ENCODE data around the gene LAMA2.

LAMA2 gene

DNA sequence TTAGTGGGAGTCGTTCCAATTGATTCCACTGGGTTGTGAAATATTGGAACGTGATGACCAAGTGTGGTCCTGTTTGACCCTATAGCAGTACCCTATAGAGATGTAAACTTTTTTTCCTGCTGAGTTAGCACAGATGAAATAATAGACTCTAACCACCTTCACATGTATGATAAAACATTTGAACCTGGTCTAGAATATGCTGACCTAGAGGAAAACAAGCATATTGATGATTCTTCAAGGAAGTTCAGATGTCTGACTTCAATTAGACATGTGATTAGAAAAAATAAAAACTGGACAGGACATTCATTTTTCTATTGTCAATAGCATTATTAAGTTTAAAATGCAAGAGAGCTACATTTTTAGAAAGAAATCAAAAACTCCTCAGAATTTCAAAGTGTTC is 424.9 kb downstream of the LAMA2 start:
- DNase-seq (ENCODE audit: low read depth in 2 of 2) = no peak

DNA sequence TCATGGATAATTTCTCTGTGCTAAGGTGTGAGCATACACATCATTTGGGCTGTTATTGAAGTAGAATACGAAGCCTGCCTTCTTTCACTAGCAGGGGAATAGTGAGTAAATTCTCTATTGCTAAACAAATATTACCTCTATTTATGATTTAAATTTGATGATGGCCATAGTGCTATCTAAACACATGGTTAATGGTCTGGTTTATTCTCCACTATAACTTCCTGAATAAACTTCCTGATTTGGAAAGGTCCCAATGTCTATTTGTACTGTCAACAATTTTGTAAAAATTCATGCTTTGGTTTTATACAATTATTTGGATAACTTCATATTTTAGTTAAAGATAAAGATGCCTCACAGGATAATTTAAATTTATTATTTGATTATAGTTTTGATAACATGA is 426.2 kb downstream of the LAMA2 start:
- no peak for DNase-seq (ENCODE audit: low read depth in 2 of 2)

DNA sequence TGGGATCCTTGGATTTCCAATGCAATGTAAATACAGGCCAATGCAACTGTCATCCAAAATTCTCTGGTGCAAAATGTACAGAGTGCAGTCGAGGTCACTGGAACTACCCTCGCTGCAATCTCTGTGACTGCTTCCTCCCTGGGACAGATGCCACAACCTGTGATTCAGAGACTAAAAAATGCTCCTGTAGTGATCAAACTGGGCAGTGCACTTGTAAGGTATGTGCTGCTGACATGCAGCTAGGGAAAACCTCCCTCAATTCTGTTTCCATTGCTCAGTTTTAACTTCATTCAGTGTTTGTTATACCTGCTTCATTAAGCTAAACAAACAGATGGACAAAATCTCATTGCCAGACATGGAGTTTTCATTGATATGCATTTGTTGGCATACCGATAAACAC is 429.9 kb downstream of the LAMA2 start:
- no peak for DNase-seq (ENCODE audit: low read depth in 2 of 2)

DNA sequence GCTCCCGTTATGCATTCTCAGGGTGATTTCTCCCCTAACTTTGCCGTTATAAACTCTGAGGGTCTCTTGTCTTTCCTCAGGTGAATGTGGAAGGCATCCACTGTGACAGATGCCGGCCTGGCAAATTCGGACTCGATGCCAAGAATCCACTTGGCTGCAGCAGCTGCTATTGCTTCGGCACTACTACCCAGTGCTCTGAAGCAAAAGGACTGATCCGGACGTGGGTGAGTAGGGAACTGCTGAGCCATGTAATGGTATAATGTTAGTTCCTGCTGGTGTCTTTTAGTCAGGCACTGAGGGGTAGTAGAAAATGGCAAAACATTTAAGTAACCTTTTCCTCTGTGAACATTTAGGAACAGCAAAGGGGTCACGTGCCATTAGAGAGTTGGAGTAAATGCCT is 431.6 kb downstream of the LAMA2 start:
- DNase-seq (ENCODE audit: low read depth in 2 of 2) = no peak

DNA sequence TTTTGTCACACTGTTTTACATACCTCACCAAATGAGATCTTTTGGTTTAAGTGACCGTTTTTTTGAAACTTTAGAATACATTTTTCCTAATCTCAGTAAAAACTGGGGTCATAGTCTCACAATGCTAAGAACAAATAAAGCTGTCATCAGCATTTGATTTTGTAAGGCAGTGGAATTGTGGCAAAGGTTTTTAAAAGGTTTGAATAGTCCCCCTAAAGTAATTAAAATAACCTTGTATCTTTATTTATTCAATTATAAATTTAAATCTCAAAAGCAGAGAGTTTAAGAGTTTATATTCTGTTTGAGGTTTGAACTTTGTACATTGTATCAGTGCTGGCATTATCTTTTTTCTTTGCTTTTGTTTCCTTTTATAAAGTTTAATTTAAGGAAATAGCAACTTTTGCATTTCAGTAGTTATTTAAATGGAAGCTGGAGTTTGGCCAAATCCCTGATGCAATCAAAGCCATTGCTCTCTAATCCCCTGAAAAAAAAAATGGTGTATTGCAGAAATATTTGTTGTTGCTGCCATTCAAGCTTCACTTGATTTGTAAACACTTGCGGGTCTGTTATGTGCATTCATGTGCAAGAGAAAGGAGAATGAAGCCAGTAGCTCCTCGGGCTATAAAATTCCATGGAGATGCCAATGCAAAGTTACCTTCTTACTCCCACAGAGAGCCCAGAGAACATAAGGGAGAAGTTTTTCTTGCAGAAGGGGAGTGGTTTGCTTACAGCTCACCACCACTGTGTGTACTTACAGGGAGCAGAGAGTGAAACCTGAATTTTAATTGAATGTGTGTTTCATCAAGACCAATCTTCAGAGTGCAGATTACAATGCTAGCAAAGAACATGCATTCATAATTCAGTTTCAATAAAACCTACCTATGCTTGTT is 435.2 kb downstream of the LAMA2 start:
- DNase-seq (ENCODE audit: low read depth in 2 of 2) = no peak

DNA sequence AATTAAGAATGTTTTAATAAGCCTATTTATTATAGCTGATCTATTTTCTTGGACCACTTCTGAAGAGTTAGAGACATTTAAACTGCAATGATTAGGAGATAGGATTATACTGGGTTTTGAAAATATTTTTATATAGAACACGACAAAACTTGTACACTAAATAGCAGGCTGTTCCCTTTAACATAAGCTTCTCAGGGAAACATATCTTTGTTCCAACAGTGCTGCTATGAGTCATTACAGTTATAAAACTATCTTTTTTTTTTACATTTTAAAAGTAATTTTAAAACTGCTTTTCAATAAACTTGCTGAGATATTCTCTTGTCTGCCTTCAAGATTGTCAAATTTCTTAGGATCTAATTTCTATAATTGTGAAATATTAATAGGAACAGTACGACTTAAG is 438.0 kb downstream of the LAMA2 start:
- no peak for DNase-seq (ENCODE audit: low read depth in 2 of 2)

DNA sequence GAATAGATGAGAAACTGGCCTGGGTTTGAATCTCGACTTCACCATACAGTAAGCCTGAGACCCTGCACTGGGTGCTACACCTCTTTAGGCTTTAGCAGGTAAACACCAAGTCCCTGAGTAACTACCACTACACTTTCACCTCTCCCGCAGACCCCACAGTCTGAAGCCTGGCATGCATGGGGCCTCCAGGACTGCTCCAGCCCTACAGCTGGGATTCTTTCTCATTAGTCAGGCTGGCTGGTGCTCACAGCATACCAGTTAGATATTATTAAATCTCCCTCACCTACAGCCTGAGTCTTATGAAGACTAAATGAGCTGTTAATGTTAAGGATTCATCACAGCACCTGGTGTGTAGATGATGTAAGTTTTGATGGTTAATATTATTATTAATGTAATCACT is 438.4 kb downstream of the LAMA2 start:
- no peak for DNase-seq (ENCODE audit: low read depth in 2 of 2)

DNA sequence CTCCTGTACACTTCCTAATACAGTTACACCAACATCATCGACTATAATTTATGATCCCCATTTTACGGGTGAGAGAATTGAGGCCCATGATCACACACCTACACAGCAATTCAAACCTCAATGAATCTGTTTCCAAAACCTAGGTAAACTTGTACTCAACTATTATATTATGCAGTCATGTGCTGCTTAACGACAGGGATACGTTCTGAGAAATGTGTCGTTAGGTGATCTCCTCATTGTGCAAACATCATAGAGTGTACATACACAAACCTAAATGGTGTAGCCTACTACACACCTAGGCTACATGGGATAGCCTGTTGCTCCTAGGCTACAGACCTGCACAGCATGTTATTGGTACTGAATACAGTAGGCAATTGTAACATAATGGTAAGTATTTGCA is 441.4 kb downstream of the LAMA2 start:
- DNase-seq (ENCODE audit: low read depth in 2 of 2) = no peak

DNA sequence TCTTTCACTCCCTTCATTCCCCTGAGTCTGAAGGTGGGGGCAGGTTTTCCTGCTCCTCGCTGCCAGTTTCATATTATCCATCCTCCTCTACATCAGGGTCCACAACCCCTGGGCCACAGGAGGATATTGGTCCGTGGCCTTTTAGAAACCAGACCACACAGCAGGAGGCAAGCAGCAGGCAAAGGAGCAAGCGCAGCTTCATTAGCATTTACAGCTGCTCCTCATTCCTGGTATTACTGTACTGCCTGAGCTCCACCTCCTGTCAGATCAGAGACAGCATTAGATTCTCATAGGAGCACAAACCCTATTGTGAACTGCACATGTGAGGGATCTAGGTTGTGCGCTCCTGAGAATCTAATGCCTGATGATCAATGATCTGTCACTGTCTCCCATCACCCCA is 446.7 kb downstream of the LAMA2 start:
- no peak for DNase-seq (ENCODE audit: low read depth in 2 of 2)

DNA sequence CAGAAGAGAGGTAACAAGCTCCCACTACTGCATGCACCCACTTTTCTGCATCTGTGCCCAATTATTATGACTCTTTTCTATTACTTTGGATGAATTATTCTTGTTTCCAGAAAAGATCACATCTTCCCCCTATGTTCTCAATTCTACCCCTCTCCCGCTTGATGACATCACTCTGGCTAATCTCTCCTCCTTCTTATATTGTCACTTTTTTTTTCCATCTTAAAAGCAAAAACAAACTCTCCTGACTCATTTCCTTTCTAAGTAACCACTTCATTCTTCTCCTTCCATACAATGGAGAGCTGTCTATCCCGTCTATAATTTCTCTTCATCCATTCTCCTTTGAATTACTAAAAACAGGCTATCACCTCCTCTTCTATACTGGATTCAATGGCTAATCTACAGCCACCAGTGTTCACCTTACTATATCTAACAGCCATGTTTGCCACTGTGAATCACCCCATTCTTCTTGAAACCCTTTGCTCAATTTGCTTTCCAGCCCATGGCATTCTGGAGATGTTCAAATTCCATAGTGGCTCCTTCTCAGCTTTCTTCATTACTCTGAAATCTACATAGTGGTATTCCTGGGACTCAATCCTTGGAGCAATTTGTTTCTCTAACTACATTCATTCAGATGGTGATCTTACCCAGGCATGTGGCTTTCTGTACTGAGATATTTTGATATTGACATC is 448.7 kb downstream of the LAMA2 start:
- no peak for DNase-seq (ENCODE audit: low read depth in 2 of 2)

DNA sequence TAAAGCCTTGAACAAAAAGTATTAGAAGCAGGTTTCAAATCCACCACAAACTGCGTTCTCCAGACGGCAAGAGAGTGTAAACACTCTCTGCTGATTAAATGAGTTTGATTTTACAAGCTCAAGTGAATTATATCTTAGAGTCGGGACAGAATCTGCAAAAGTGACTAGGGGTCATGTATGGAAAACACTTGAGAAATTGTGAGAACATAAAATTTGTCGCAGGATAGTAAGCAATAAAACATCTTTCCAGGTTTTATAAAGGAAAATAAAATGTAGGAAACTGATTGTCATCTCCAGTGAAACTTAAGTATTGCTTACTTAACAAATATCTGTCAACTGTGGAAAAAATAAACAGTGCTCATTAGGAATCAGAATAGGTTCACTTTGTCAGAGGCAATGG is 452.9 kb downstream of the LAMA2 start:
- DNase-seq (ENCODE audit: low read depth in 2 of 2) = no peak

DNA sequence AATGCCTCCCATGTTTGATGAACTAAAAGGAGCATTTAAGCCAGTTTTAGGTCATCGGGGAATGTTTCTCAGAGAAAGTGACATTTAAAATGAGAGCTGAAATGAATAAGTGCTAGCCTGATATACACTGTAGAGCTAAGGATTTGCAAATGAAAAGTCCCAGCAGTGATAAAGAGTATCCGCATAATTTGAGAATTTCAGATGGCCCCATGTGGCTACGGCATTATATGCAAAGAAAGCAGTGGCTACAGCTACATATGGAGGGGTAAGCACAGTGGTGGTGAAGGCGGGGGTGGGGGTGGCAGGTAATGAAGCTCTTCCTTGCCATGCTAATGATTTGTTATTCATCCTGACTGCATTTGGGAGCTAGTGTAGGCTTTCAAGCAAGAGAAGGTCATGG is 455.7 kb downstream of the LAMA2 start:
- DNase-seq (ENCODE audit: low read depth in 2 of 2) = no peak

DNA sequence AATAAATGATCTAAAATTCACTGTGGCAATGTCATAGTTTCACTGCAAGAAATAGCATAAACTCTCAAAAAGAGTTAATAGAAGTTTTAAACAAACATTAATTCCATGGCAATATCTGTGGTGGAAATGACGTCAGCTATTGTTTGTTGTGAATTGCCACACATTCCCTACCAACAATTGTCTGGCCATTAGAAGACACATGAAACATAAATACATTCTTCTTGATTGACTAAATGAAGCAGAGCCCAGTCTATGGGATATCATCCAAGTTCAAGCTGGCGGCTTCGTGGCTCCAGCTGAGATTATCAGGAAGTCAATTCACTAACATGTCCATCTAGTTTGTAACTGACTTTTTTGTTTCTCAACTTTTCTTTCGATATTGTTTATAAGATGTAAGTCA is 458.0 kb downstream of the LAMA2 start:
- DNase-seq (ENCODE audit: low read depth in 2 of 2) = no peak

DNA sequence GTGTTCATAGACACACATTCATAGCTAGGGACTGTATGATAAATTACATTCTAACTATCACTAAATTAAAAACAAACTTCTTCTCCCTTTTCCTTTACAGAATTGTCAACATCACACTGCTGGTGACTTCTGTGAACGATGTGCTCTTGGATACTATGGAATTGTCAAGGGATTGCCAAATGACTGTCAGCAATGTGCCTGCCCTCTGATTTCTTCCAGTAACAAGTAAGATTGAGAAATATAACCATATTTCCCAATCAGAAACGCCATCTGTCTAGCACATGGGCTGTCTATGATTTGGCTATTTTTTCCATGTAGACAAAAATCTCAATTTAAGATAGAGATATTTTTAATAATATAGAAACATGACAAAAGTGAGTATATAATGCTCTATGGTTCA is 459.3 kb downstream of the LAMA2 start:
- DNase-seq (ENCODE audit: low read depth in 2 of 2) = no peak

DNA sequence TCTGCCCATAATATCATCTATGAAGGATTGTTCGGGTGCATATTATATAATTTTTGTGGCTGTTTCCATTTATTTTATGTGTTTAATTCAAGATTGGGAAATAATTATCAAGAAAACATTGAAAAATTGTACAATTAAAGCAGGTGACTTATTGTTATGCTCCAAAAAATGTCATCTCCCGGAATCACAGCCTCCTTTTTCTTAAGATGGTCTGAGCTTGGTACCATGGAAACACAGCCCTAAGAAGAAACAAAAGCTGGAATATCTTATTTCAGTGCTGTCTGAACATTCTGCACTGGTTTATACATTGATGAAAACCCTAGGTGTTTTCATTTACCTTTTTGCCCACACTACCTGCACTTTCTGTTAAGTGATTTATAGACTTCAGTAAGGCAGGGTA is 459.9 kb downstream of the LAMA2 start:
- no peak for DNase-seq (ENCODE audit: low read depth in 2 of 2)

DNA sequence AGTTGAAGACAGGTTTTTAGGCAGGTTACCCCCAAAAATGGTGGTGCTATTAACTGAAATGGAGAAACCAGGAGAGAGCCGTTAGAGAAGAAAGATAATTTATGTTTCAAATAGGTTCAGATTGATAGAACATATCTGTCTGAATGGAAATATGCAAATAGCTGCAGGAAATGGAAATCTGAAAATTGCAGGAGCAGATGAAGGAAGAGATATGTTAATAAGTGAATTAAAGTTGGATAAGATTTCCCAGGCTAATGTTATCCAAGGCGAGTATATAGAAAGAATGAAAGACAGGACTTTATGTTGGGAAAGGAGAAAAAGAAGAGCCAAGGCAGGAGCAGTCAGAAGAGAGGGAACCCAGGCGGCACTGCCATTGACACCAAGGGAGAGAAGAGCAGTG is 461.4 kb downstream of the LAMA2 start:
- DNase-seq (ENCODE audit: low read depth in 2 of 2) = no peak

DNA sequence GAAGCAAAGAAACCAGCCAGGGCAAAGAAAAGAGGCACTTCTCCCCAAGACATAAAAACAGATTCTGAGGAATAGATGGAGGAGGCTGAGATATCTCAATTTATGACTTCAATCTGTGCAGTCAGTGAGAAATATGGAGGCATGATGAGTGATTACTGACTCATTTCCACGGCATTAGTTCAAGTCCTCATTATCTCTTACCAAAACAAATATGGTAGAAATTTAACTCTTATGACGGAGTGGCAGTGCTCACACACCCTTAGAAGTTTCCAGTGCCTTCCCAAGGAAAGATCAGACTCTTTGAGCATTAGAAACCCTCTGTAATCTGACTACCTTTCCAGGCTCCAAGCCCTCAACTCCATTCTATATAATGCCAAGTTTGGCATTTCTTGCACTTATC is 463.0 kb downstream of the LAMA2 start:
- no peak for DNase-seq (ENCODE audit: low read depth in 2 of 2)

DNA sequence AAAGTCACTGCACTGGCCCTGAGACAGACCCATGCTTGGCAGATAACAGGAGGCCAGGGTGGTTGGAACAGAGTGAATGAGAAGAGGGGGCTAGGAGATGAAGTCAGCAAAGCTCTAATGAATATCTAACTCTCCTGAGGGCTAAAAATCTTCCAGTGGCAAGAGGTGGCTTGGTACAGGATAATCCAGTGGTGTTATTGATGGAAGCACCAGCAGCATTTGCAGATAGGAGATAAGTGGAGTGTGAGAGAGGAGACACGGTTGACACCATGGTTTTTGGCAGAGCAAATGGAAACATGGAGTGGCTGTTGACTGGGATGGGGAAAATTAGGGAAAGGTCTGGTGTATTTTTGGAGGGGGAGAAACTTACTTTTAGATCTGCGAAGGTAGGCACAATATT is 464.0 kb downstream of the LAMA2 start:
- no peak for DNase-seq (ENCODE audit: low read depth in 2 of 2)

DNA sequence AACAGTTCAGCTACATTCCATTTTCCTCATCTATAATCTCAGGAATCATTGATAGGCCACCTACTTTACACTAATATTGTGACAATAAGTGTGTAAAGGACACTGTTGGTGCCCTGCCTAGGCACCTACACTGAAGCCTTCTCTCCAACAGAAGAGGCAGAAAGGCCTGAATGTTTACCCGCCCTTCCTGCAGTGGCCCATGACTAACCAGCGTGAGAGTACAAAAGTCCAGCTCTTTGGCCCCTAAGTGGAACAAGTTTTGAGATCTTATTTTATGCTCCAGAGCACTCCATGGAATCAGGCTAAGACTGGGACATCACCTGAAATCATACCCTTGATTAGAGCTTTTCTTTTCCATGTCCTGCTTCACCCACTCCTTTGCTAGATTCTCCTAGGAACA is 467.3 kb downstream of the LAMA2 start:
- no peak for DNase-seq (ENCODE audit: low read depth in 2 of 2)

DNA sequence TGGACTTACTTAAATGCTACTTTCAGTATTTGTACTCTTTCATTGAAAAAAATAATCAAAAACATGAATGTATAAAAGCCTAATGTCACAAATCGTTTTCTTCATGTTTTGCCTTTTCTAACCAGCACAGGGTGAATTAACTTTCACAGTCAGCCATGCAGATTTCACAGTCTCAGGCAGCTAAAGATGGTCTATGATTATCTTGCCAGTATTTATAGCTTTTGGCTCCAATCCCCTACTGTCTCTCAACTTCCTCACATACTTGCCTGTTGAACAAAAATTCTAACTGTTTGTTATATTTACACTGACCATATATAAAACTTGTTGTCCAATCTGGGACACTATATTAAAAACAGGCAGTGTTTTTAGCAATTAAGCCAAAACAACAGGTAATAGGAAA is 468.9 kb downstream of the LAMA2 start:
- DNase-seq (ENCODE audit: low read depth in 2 of 2) = no peak

DNA sequence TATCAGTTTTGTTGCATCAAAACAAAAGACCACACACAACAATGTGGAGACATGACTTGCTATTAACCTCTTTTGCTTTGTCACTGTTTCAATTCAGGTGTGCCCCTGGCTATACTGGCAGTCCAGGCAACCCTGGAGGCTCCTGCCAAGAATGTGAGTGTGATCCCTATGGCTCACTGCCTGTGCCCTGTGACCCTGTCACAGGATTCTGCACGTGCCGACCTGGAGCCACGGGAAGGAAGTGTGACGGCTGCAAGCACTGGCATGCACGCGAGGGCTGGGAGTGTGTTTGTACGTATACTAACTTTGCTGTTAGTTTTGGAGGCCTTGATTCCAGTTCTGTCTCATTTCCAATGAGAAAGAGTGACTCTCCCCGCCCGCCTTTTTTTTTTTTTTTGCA is 470.1 kb downstream of the LAMA2 start:
- no peak for DNase-seq (ENCODE audit: low read depth in 2 of 2)

DNA sequence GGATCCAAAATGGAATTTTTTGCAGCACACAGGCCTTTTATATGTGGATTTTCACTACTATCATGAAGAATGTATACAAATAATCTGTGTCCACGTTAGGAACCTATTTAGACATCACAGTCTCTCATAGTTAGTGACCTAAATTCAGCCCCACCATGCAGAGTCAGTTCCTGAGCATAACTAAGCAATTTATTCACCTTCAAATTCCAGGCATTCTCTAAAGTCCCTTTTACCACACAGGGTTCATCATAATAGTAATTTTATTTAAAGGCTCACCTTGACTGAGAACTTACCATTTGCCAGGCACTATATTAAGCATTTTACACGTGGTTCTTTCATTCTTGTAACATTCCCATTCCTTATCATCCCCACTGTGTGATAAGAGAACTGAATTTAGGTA is 473.2 kb downstream of the LAMA2 start:
- no peak for DNase-seq (ENCODE audit: low read depth in 2 of 2)

All from stimulated activated CD8-positive, alpha-beta memory T cell treated with anti-CD3 and anti-CD28 coated beads, Interleukin-15, amount 100 ng/mL, for 4 hours (primary cell).